HCT116 (cell line): ENCODE data around the gene PINK1. TPM values are rescaled to one million over a fixed set of nuclear protein-coding genes. Genes with fewer than 3 reads are reported as not detected.
A peak's percentile ranks its signal among the peaks of the same experiment; 100 is the strongest.

Experiments
- ATAC-seq: fragments of 200-7000 bp; cut with Tn5 transposase; 2 replicates; pipeline ENCODE4 v1.9.1; 2020; ENCODE audit warnings: mild to moderate bottlenecking, moderate library complexity
- BruUV-seq: library from RNA; stranded (reverse); fragments of 400-500 nt; replicated peaks from 2 replicates; lab custom pipeline; 2021; lab: Mats Ljungman, UMichigan
- CTCF ChIA-PET: fragments of 300-600 bp; sonication (Branson Sonifier 250); formaldehyde crosslinking; loops from one replicate; lab custom pipeline; 2021; ENCODE audit warnings: antibody characterized with exemption; lab: Charles Lee
- POLR2A ChIA-PET: fragments of 300-600, 350-600 bp; sonication (Branson Sonifier 250); formaldehyde crosslinking; loops from one replicate; lab custom pipeline; 2021; ENCODE audit warnings: antibody characterized with exemption; lab: Charles Lee
- RAD21 ChIA-PET, 2 experiments: fragments of 300-600 bp; sonication (Branson Sonifier 250); formaldehyde crosslinking; loops; one replicate each; lab custom pipeline; 2023; ENCODE audit warnings: low total read pairs in 2 of 2; ENCODE audit not compliant: uncharacterized antibody in 2 of 2, unreplicated experiment in 2 of 2, low non-redundant PET in 1 of 2; lab: Charles Lee
- DNase-seq: peaks from one replicate; pipeline ENCODE4 v3.0.0-alpha.2; 2010; ENCODE audit warnings: low read depth, low spot score
- H2AFZ ChIP-seq: fragments of 200-600 bp; shearing (Covaris generic), sonication (generic); 2 replicates; pipeline ENCODE4 v1.6.1; 2017; ENCODE audit warnings: low read depth, mixed run types, mixed read lengths, antibody characterized with exemption, low read length; ENCODE audit not compliant: poor library complexity, severe bottlenecking
- H3K27ac ChIP-seq: 2 replicates; pipeline ENCODE4 v1.5.1; 2012; ENCODE audit warnings: low read depth, low read length
- H3K27me3 ChIP-seq: fragments of 200-600 bp; sonication (generic); 2 replicates; pipeline ENCODE4 v1.6.1; 2016; ENCODE audit warnings: mixed run types, low read length, mixed read lengths; ENCODE audit not compliant: insufficient read depth
- H3K36me3 ChIP-seq, 2 experiments: fragments of 200-500 bp in 1 of 2; fragments of 200-600 bp in 1 of 2; sonication (Bioruptor generic) in 1 of 2; sonication (generic) in 1 of 2; 2 replicates each; pipeline versions ENCODE4 v1.5.1 to v1.6.1; 2014 to 2016; ENCODE audit warnings: low read length in 2 of 2, inconsistent platforms in 1 of 2, mixed read lengths in 1 of 2, mixed run types in 1 of 2; ENCODE audit not compliant: insufficient read depth in 2 of 2, control insufficient read depth in 1 of 2
- H3K4me1 ChIP-seq, 2 experiments: fragments of 200-600 bp in 1 of 2; sonication (generic) in 1 of 2; 2 replicates each; pipeline versions ENCODE4 v1.5.1 to v1.6.1; 2012 to 2017; ENCODE audit warnings: low read length in 2 of 2, inconsistent platforms in 1 of 2, mild to moderate bottlenecking in 1 of 2, mixed read lengths in 1 of 2, mixed run types in 1 of 2, moderate library complexity in 1 of 2; ENCODE audit not compliant: insufficient read depth in 2 of 2, control insufficient read depth in 1 of 2
- H3K4me2 ChIP-seq: fragments of 200-600 bp; sonication (generic); 2 replicates; pipeline ENCODE4 v1.6.1; 2017; ENCODE audit warnings: mixed run types, low read length, mixed read lengths
- H3K4me3 ChIP-seq, 2 experiments: fragments of 200-600 bp in 1 of 2; sonication (generic) in 1 of 2; replicated peaks in 1 of 2; 2 replicates each; pipeline ENCODE4 v1.5.1; 2011 to 2016; ENCODE audit warnings: low read length in 2 of 2, control low read depth in 1 of 2, low read depth in 1 of 2, mild to moderate bottlenecking in 1 of 2, mixed read lengths in 1 of 2, mixed run types in 1 of 2
- H3K79me2 ChIP-seq: fragments of 200-600 bp; sonication (generic); 2 replicates; pipeline ENCODE4 v1.6.1; 2017; ENCODE audit warnings: mild to moderate bottlenecking, mixed run types, low read length, moderate library complexity, mixed read lengths; ENCODE audit not compliant: insufficient read depth
- H3K9ac ChIP-seq: fragments of 200-600 bp; sonication (generic); 2 replicates; pipeline ENCODE4 v1.6.1; 2016; ENCODE audit warnings: low read length, mixed read lengths
- H3K9me2 ChIP-seq: fragments of 200-600 bp; sonication (generic), shearing (Covaris generic); 2 replicates; pipeline ENCODE4 v1.6.1; 2017; ENCODE audit warnings: mixed run types, mild to moderate bottlenecking, moderate library complexity; ENCODE audit not compliant: insufficient read depth
- H3K9me3 ChIP-seq, 2 experiments: fragments of 200-500 bp in 1 of 2; fragments of 200-600 bp in 1 of 2; sonication (Bioruptor generic) in 1 of 2; sonication (generic) in 1 of 2; 2 replicates each; pipeline ENCODE4 v1.6.1; 2014 to 2017; ENCODE audit warnings: low read length in 2 of 2, mixed read lengths in 2 of 2, inconsistent platforms in 1 of 2, low read depth in 1 of 2, mild to moderate bottlenecking in 1 of 2, mixed run types in 1 of 2, moderate library complexity in 1 of 2; ENCODE audit not compliant: control insufficient read depth in 1 of 2, insufficient read depth in 1 of 2
- H4K20me1 ChIP-seq: fragments of 200-600 bp; sonication (generic), shearing (Covaris generic); 2 replicates; pipeline ENCODE4 v1.6.1; 2017; ENCODE audit warnings: mixed run types, mild to moderate bottlenecking, moderate library complexity; ENCODE audit not compliant: insufficient read depth
- ATF3 ChIP-seq: IDR thresholded peaks from 2 replicates; pipeline ENCODE4 v1.6.1; 2012
- CTCF ChIP-seq, 3 experiments: fragments of 200-600 bp in 1 of 3; sonication (generic) in 1 of 3; IDR thresholded peaks in 2 of 3; conservative IDR thresholded peaks in 1 of 3; 2 replicates each; pipeline ENCODE4 v1.5.1; 2012 to 2017; ENCODE audit warnings: low read depth in 2 of 3, low read length in 2 of 3, antibody characterized with exemption in 1 of 3, borderline replicate concordance in 1 of 3, control low read depth in 1 of 3, mild to moderate bottlenecking in 1 of 3, mixed read lengths in 1 of 3, mixed run types in 1 of 3, moderate library complexity in 1 of 3; ENCODE audit not compliant: insufficient read depth in 1 of 3
- POLR2AphosphoS5 ChIP-seq: IDR thresholded peaks from 2 replicates; pipeline ENCODE4 v1.6.1; 2011; ENCODE audit warnings: mild to moderate bottlenecking, low read depth, low read length, moderate library complexity
- RAD21 ChIP-seq: IDR thresholded peaks from 2 replicates; pipeline ENCODE4 v1.6.1; 2012; ENCODE audit warnings: low read depth, mild to moderate bottlenecking
- REST ChIP-seq: IDR thresholded peaks from 2 replicates; pipeline ENCODE4 v1.6.1; 2012; ENCODE audit warnings: low read depth
- TCF7L2 ChIP-seq: IDR thresholded peaks from 2 replicates; pipeline ENCODE4 v1.7.0; 2011; ENCODE audit warnings: borderline replicate concordance, inconsistent platforms; ENCODE audit not compliant: insufficient read depth, insufficient read length; ENCODE audit errors: extremely low read depth
- YY1 ChIP-seq: IDR thresholded peaks from 2 replicates; pipeline ENCODE4 v1.6.1; 2011; ENCODE audit warnings: low read length, low read depth, moderate library complexity, mild to moderate bottlenecking; ENCODE audit not compliant: insufficient replicate concordance; ENCODE audit errors: extremely low read depth
- intact Hi-C: fragments of 100-400 bp; cut with micrococcal nuclease; formaldehyde crosslinking; loops from 2 replicates; pipeline ENCODE4 v1.10.0; 2022
- total RNA-seq: library from RNA; stranded (reverse); gene quantifications from one replicate; pipeline ENCODE4 v1.2.1, GENCODE V29; 2021; ENCODE audit not compliant: unreplicated experiment

Gene PINK1
- total RNA-seq, 1 experiment from 2014 or later: 29.4 TPM

- ATAC-seq (no peak), DNase-seq (no peak)
- Histone ChIP-seq H3K4me3 (no peak overlapping the region), H2AFZ (no peak overlapping the region), H3K4me2 (no peak overlapping the region), H3K27me3 (no peaks in the 10 kb centered on the region), H4K20me1 (no peaks in the 10 kb centered on the region), H3K79me2 (peaks cover 29% of the 10 kb centered on the region), H3K4me1 (peaks cover 12 to 21% of the 10 kb centered on the region in 2 experiments), H3K9me3 (no peaks in the 10 kb centered on the region), H3K36me3 (peaks cover 5 to 6% of the 10 kb centered on the region in 2 experiments), H3K9ac (no peak overlapping the region), H3K9me2 (no peaks in the 10 kb centered on the region), H3K27ac (no peak overlapping the region)
- BruUV-seq: no TSS peak
- ChIA-PET POLR2A (no interaction called here), CTCF (interaction anchor here (1.3 kb wide), 1 partner anchor 88 kb away, joined by 4 read pairs; no protein-coding TSS in a partner anchor), RAD21 (interaction anchor here in 1 of 2 experiments (0.7 kb wide), 1 partner anchor 140 kb away, joined by 5 read pairs; no protein-coding TSS in a partner anchor)
- TF ChIP-seq CTCF (IDR thresholded peaks at IDR 0.05 in 2 of 3, conservative IDR thresholded peaks at IDR 0.05 in 1 of 3; ENCODE audit: borderline replicate concordance in 1 of 3, insufficient read depth in 1 of 3, low read depth in 2 of 3, low read length in 2 of 3) (peak; percentile 35 to 39 (median 38); a peak in 3 of 6 replicates), YY1 (no peak)
- intact Hi-C loops: no loop called here
Observed at GRCh38 chr1:20663365-20663764, 30.1 kb downstream of the PINK1 start.

- RAD21 ChIA-PET: no interaction called here
- no peak overlapping the region for H3K4me3 ChIP-seq
- no peak overlapping the region for H3K27ac ChIP-seq
- no peak overlapping the region for H2AFZ ChIP-seq
- ATAC-seq (no peak), DNase-seq (no peak)
- POLR2A ChIA-PET: interaction anchor here (0.6 kb wide), 1 partner anchor 509 kb away, joined by 3 read pairs; no protein-coding TSS in a partner anchor
- peaks cover 12 to 21% of the 10 kb centered on the region in 2 experiments for H3K4me1 ChIP-seq
- no peak overlapping the region for H3K9ac ChIP-seq
- no peaks in the 10 kb centered on the region for H4K20me1 ChIP-seq
- no TSS peak for BruUV-seq
- no peak overlapping the region for H3K4me2 ChIP-seq
- H3K27me3 ChIP-seq: no peaks in the 10 kb centered on the region
- CTCF ChIA-PET: interaction anchor here (1.3 kb wide), 1 partner anchor 89 kb away, joined by 4 read pairs; no protein-coding TSS in a partner anchor
- H3K79me2 ChIP-seq: peaks cover 21% of the 10 kb centered on the region
- intact Hi-C loops: no loop called here
- no peaks in the 10 kb centered on the region for H3K9me3 ChIP-seq
- H3K9me2 ChIP-seq: no peaks in the 10 kb centered on the region
- peaks cover 2% of the 10 kb centered on the region in 2 experiments; a peak in 2 of 4 replicates for H3K36me3 ChIP-seq
- TF ChIP-seq POLR2AphosphoS5 (no peak), REST (no peak), ATF3 (no peak), RAD21 (no peak), TCF7L2 (no peak)
Observed at GRCh38 chr1:20663969-20664715, 30.9 kb downstream of the PINK1 start.
